GM12801 (cell line): Measurements from ENCODE around the gene GP1BA.

Source experiments
- CTCF ChIP-seq: IDR thresholded peaks from one replicate; pipeline ENCODE4 v1.5.1; 2011; ENCODE audit warnings: control low read depth; ENCODE audit not compliant: insufficient read length; ENCODE audit errors: extremely low read depth

Gene GP1BA

DNA sequence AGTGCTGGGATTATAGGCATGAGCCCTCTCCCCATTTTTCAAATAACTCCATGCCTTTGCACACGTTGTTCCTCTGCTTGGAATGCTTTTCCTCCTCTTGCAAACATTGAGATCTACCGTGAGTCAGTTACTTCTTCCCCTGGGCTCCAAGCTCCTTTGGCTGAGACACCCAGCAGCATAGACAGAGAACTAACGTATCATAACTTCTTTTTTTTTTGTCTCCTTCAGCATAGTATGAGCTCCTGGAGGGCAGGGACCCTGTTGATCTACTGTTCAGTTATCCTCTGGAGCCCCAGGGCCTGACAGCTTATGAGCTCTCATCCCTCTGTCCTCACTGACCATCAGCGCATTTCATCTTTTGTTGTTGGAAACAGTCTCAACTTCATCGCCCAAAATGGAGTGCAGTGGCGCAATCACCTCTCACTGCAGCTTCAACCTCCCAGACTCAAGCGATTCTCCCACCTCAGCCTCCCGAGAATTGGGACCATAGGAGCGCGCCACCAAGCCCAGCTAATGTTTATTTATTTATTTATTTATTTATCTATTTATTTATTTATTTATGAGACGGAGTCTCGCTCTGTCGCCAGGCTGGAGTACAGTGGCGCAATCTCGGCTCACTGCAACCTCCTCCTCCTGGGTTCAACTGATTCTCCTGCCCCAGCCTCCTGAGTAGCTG lies 33.4 kb downstream of the GP1BA start:
- no peak for TF ChIP-seq CTCF

- no peak for TF ChIP-seq CTCF
These were observed 34.9 kb downstream of the GP1BA start for GRCh38 chr17:4966844-4967538.

DNA sequence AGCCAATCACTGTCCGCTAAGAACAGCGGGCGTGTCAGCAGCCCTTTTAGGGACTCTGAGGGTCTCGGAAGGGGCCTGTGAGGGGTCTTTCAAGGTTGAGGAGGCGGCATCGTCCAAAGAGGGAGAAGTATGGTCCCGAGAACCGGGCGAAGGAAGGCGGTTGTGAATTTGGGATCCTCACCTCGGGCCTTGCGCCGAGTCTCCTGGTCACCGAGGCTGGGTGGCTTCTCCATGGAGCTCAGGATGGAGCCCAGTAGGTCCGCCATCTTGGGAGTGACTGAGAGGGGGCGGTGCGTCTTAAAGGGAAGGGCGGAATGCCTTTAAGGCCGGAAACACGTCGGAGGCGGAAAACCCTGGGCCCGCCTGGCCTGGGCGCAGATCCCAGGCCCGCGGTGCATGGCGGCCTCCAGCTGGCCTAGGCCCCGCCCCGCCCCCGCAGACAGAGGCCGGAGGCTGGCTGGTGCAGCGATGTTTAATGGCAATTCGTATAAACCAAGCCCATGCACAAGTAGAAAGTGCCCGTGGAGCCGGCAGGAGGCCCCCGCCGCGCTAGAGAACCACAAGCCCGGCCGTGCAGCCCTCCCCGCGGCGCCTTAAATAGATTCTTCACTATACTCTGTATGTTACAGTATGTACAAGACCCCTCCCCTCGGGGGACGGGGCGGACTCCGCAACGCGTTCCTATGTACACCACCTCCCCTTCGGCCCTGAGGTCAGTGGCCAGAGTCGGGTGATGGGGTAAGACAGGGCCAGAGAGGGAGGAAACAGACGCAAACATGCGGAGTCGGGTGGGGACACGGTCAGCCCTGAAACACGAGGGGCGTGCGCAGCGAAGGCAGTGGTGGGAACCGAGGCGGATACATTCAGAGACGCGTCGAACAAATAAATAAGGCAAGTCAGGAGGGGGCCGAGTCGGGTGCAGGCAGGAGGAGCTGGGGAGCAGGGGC lies 35.7 kb downstream of the GP1BA start, which contains the start of gene SPAG7:
TSS of gene SPAG7 (minus strand) at position 279 of the 947 bp plus-strand sequence. CDS start at position 266, 13 bp downstream.
- no peak for TF ChIP-seq CTCF

- TF ChIP-seq CTCF: no peak
These were observed 36.5 kb downstream of the GP1BA start for GRCh38 chr17:4968486-4969046.

DNA sequence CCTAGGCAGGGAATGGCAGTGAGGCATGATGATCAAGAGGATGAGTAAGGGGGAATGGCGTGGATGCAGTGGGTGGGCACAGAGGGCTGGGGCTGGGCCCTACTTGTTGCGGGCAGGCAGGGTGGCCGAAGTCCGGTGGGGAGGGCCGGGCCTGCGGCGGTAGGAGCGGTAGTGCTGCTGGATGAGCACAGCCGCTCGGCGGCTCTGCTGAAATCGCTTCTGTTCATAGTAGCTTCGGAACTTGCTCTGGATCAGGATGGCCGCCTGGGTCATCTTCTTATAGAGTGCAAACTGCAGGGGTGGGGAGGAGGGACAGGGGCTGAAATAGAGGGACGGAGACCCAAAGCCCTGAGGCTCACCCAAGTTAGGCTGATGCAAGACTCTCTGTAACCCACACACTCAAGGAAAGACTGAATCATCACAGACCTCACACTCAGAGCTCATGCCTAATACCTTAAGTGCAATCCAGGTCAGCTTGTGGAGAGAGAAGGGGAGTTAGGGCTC lies 37.0 kb downstream of the GP1BA start:
- TF ChIP-seq CTCF: no peak

GRCh38 chr17:4969551-4970173 lies 37.6 kb downstream of the GP1BA start:
- no peak for TF ChIP-seq CTCF
